ENCODE measurements around the gene SRMS.

The SRMS gene

DNA sequence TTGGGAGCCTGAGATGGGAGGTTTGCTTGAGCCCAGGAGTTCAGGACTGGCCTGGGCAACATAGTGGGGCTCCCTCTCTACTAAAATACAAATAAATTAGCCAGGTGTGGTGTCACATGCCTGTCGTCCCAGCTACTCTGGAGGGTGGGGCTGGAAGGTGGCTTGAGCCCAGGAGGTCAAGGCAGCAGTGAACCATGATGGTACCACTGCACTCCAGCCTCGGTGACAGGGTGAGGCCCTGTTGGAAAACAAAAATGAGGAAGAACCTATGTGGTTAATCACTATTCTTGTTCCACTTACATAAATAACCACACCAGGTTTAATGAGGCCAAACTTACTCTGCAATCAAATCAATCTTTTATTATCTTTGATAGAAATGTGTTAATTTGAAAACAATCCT, 21.6 kb downstream of the SRMS start:
- Histone ChIP-seq H3K9ac (ENCODE audit: low read length) (no peak overlapping the region), H3K27ac (ENCODE audit: low read depth, low read length) (no peak overlapping the region), H3K9me3 (ENCODE audit: insufficient read depth, low read length) (no peaks in the 10 kb centered on the region), H2AFZ (ENCODE audit: low read depth, low read length, severe bottlenecking) (no peak overlapping the region), H3F3A (ENCODE audit: insufficient read depth) (0 out of 2 replicates have a peak, but pooled peaks cover 3% of the 10 kb centered on the region), H4K20me1 (ENCODE audit: low read depth, low read length) (no peaks in the 10 kb centered on the region), H3K9me2 (replicated peaks; ENCODE audit: insufficient read depth, low read length) (no peaks in the 10 kb centered on the region), H3K36me3 (ENCODE audit: low read length) (peaks cover 3% of the 10 kb centered on the region; the same call in 1 of the 2 replicates), H3K4me3 (ENCODE audit: insufficient read depth, low read length, poor library complexity, severe bottlenecking) (no peak overlapping the region), H3K27me3 (ENCODE audit: low read length) (no peaks in the 10 kb centered on the region), H3K4me2 (ENCODE audit: low read depth, low read length, poor library complexity, severe bottlenecking) (no peak overlapping the region), H3K79me2 (ENCODE audit: insufficient read depth, low read length) (no peaks in the 10 kb centered on the region)
- TF ChIP-seq, protein P1, sequence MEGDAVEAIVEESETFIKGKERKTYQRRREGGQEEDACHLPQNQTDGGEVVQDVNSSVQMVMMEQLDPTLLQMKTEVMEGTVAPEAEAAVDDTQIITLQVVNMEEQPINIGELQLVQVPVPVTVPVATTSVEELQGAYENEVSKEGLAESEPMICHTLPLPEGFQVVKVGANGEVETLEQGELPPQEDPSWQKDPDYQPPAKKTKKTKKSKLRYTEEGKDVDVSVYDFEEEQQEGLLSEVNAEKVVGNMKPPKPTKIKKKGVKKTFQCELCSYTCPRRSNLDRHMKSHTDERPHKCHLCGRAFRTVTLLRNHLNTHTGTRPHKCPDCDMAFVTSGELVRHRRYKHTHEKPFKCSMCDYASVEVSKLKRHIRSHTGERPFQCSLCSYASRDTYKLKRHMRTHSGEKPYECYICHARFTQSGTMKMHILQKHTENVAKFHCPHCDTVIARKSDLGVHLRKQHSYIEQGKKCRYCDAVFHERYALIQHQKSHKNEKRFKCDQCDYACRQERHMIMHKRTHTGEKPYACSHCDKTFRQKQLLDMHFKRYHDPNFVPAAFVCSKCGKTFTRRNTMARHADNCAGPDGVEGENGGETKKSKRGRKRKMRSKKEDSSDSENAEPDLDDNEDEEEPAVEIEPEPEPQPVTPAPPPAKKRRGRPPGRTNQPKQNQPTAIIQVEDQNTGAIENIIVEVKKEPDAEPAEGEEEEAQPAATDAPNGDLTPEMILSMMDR (IDR thresholded peaks at IDR 0.05; ENCODE audit: insufficient read depth, low read length, poor library complexity, severe bottlenecking) = no peak
- no peak for TF ChIP-seq EZH2phosphoT487 (conservative IDR thresholded peaks at IDR 0.05; ENCODE audit: low read length)

DNA sequence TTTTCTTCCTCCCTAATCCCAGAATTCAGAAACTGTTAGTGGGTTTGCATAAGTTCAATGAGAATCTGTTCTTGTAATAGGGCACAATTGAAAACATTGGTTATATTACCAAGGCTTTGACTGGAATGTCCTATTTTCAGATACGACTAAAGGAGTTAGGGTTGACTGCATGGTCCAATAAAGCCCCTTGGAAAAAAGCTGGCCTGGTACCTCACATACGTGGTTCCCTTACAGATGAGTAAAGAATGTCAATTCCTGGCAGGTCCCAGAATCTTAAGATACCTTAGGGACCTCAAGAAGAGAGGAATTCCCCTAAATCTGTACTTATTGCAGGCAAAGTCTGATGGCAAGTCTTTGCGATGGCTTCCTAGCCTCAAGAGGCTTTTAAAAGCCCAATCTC, 22.4 kb downstream of the SRMS start:
- H3K9me3 ChIP-seq (ENCODE audit: insufficient read depth, low read length) = no peaks in the 10 kb centered on the region
- 0 out of 2 replicates have a peak, but pooled peaks cover 3% of the 10 kb centered on the region for H3F3A ChIP-seq (ENCODE audit: insufficient read depth)
- no peak overlapping the region for H3K4me3 ChIP-seq (ENCODE audit: insufficient read depth, low read length, poor library complexity, severe bottlenecking)
- no peaks in the 10 kb centered on the region for H4K20me1 ChIP-seq (ENCODE audit: low read depth, low read length)
- H3K9me2 ChIP-seq (replicated peaks; ENCODE audit: insufficient read depth, low read length) = no peaks in the 10 kb centered on the region
- H3K9ac ChIP-seq (ENCODE audit: low read length) = no peak overlapping the region
- TF ChIP-seq, protein P1 (IDR thresholded peaks at IDR 0.05; ENCODE audit: insufficient read depth, low read length, poor library complexity, severe bottlenecking) = no peak
- TF ChIP-seq EZH2phosphoT487 (conservative IDR thresholded peaks at IDR 0.05; ENCODE audit: low read length) = no peak
- no peaks in the 10 kb centered on the region for H3K79me2 ChIP-seq (ENCODE audit: insufficient read depth, low read length)
- H3K4me2 ChIP-seq (ENCODE audit: low read depth, low read length, poor library complexity, severe bottlenecking) = no peak overlapping the region
- H3K27ac ChIP-seq (ENCODE audit: low read depth, low read length) = no peak overlapping the region
- no peak overlapping the region for H2AFZ ChIP-seq (ENCODE audit: low read depth, low read length, severe bottlenecking)
- peaks cover 3% of the 10 kb centered on the region; the same call in 1 of the 2 replicates for H3K36me3 ChIP-seq (ENCODE audit: low read length)
- H3K27me3 ChIP-seq (ENCODE audit: low read length) = no peaks in the 10 kb centered on the region

GRCh38 chr20:63522981-63523611, 24.5 kb downstream of the SRMS start:
- Histone ChIP-seq H3K27me3 (ENCODE audit: low read length) (no peaks in the 10 kb centered on the region), H3K9me3 (ENCODE audit: insufficient read depth, low read length) (no peaks in the 10 kb centered on the region), H3K4me3 (ENCODE audit: insufficient read depth, low read length, poor library complexity, severe bottlenecking) (no peak overlapping the region), H3K27ac (ENCODE audit: low read depth, low read length) (no peak overlapping the region), H3K79me2 (ENCODE audit: insufficient read depth, low read length) (no peaks in the 10 kb centered on the region), H3K36me3 (ENCODE audit: low read length) (peaks cover 3% of the 10 kb centered on the region; the same call in 1 of the 2 replicates), H3F3A (ENCODE audit: insufficient read depth) (0 out of 2 replicates have a peak, but pooled peaks cover 3% of the 10 kb centered on the region), H3K4me2 (ENCODE audit: low read depth, low read length, poor library complexity, severe bottlenecking) (no peak overlapping the region), H3K9ac (ENCODE audit: low read length) (no peak overlapping the region), H2AFZ (ENCODE audit: low read depth, low read length, severe bottlenecking) (no peak overlapping the region), H4K20me1 (ENCODE audit: low read depth, low read length) (no peaks in the 10 kb centered on the region), H3K9me2 (replicated peaks; ENCODE audit: insufficient read depth, low read length) (no peaks in the 10 kb centered on the region)
- TF ChIP-seq EZH2phosphoT487 (conservative IDR thresholded peaks at IDR 0.05; ENCODE audit: low read length) = no peak
- TF ChIP-seq, protein P1 (IDR thresholded peaks at IDR 0.05; ENCODE audit: insufficient read depth, low read length, poor library complexity, severe bottlenecking) = no peak

Measured in SU-DHL-6 (cell line).